Adrenal gland (tissue), 12 donors: ENCODE results near the gene SGCB. TPM values are rescaled to one million over a fixed set of nuclear protein-coding genes. Genes with fewer than 3 reads are reported as not detected.

Source experiments
- DNase-seq, 7 donors: peaks; one replicate each; pipeline ENCODE4 v3.0.0-alpha.2; 2019 to 2020
- H3K27ac ChIP-seq, 5 donors: fragments of 200-600 bp; sonication (generic) in 4 of 5; 1 replicate in 3 of 5; 2 replicates in 2 of 5; pipeline versions ENCODE4 v1.5.1 to v1.8.0; 2016 to 2020; ENCODE audit warnings: mild to moderate bottlenecking in 1 of 5
- H3K27me3 ChIP-seq: fragments of 200-600 bp; 2 replicates; pipeline ENCODE4 v1.8.0; 2021
- H3K36me3 ChIP-seq, 2 donors: fragments of 200-600 bp; replicated peaks in 1 of 2; 1 replicate in 1 of 2; 2 replicates in 1 of 2; pipeline versions ENCODE4 v1.5.1 to v1.8.0; 2018 to 2022
- H3K4me1 ChIP-seq, 2 donors: fragments of 200-600 bp; replicated peaks in 1 of 2; 1 replicate in 1 of 2; 2 replicates in 1 of 2; pipeline versions ENCODE4 v1.5.1 to v1.8.0; 2018 to 2021
- H3K4me3 ChIP-seq, 4 donors: fragments of 200-600 bp; sonication (generic) in 3 of 4; one replicate each; pipeline ENCODE4 v1.5.1; 2016 to 2018
- H3K9me3 ChIP-seq, 3 donors: fragments of 200-600 bp; sonication (generic) in 1 of 3; replicated peaks in 1 of 3; 1 replicate in 2 of 3; 2 replicates in 1 of 3; pipeline versions ENCODE4 v1.5.1 to v1.8.0; 2016 to 2021
- CTCF ChIP-seq, 6 experiments: fragments of 450-650 bp in 4 of 6; fragments of 200-600 bp in 2 of 6; sonication (generic) in 1 of 6; IDR thresholded peaks; 1 replicate in 5 of 6; 2 replicates in 1 of 6; pipeline versions ENCODE4 v1.5.1 to v1.8.0; 2016 to 2021; ENCODE audit warnings: antibody characterized with exemption in 6 of 6, mild to moderate bottlenecking in 2 of 6, moderate library complexity in 1 of 6
- POLR2A ChIP-seq, 2 donors: fragments of 450-650 bp; IDR thresholded peaks; one replicate each; pipeline ENCODE4 v1.6.1; 2017; ENCODE audit warnings: antibody characterized with exemption in 2 of 2, mild to moderate bottlenecking in 2 of 2, moderate library complexity in 1 of 2
- WGBS, 4 donors: extraction: QIAGEN DNeasy Blood & Tissue Kit in 2 of 4; methylation state at CpG; one replicate each; pipeline versions ENCODE4 v1.1.5 to v1.1.7; 2013 to 2017; 5-methylcytosine and 5-hydroxymethylcytosine counted together
- intact Hi-C, 2 donors: fragments of 100-400 bp; cut with DNase I; formaldehyde crosslinking; loops; one replicate each; pipeline versions ENCODE4 v1.14.1 to v1.15.0; 2022 to 2023
- polyA plus RNA-seq, 3 donors: library from polyadenylated mRNA; stranded (reverse); fragments of 200-250 nt in 2 of 3; fragments of 350-450 nt in 1 of 3; fragmentation: Illumina TruSeq in 1 of 3; extraction: RNeasy Lipid Tissue Mini Kit (QIAGEN cat#74804) in 1 of 3; gene quantifications; one replicate each; pipeline ENCODE4 v1.2.3, GENCODE V29; 2013 to 2014
- total RNA-seq, 9 donors: library from RNA; depleted of rRNA in 4 of 9; stranded (reverse); fragments of >200 nt in 4 of 9; fragments of 120-200 nt in 1 of 9; fragmentation: NEBNext Ultra II Directional in 1 of 9; extraction: Animal tissue kit (Norgen Biotek cat#: 25700) in 1 of 9; gene quantifications; one replicate each; pipeline versions ENCODE4 v1.1.0 to v1.2.4, GENCODE V29; 2013 to 2023
- donor health status: healthy with polysubstance abuse.
- donor health status: Bipolar disorder and iron deficiency.
- donor health status: DM: yes; HTN: yes; CAD: no.
- donor health status: DM: no; HTN: no; CAD: no.
- donor health status: DM: no; HTN: no; CAD: no.
- donor health status: DM: yes; HTN: yes; CAD: no.

Gene SGCB
- total and polyA plus RNA-seq, 12 donors = 7.7 to 55.3 (median 27.1) TPM

DNA sequence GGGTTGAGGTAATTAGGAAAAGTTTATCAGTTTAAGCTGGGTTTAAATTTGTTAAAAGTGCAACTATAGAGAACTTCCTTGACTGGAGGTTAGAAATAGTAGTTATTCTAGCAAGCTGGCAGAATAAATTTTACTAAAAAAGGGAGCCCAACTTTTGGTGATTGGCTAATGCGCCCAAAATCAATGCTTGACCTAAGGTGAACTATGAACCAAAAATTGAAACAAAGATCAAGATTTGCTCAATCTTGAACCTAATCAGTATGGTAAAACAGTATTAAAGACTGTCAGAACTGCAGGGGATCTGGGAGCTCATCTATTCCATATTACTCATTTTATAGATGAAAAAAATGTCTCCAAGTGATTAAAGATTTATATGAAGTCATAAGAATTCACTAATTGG is 6.9 kb upstream of the SGCB start:
- no peak for DNase-seq
- intact Hi-C loops = no loop called here
- 90 to 97% (median 93%) methylated on average over 1 of the region's 1 CpG for WGBS, 4 donors
- Histone ChIP-seq H3K27ac (no peak overlapping the region), H3K9me3 (no peaks in the 10 kb centered on the region), H3K36me3 (no peaks in the 10 kb centered on the region), H3K27me3 (no peaks in the 10 kb centered on the region), H3K4me1 (no peaks in the 10 kb centered on the region), H3K4me3 (no peak overlapping the region)
- no peak for TF ChIP-seq CTCF (IDR thresholded peaks at IDR 0.05)
- no peak for TF ChIP-seq POLR2A (IDR thresholded peaks at IDR 0.05)

GRCh38 chr4:52037689-52038102 is 403 bp downstream of the SGCB start:
- TF ChIP-seq POLR2A (IDR thresholded peaks at IDR 0.05) (no peak), CTCF (IDR thresholded peaks at IDR 0.05) (no peak)
- Histone ChIP-seq H3K4me3 (peak overlapping the region in 3 of 4 donors; percentile 60 to 90 (median 74)), H3K27ac (peak overlapping the region in 3 of 5 donors; percentile 58 to 82 (median 74)), H3K4me1 (peaks cover 0 to 28% of the 10 kb centered on the region in 2 donors), H3K9me3 (no peaks in the 10 kb centered on the region), H3K36me3 (no peaks in the 10 kb centered on the region), H3K27me3 (no peaks in the 10 kb centered on the region)
- 0 to 2% (median 1%) methylated on average over 5 to 25 of the region's 25 CpGs for WGBS, 4 donors
- intact Hi-C loops = no loop called here
- peak; percentile 21 to 57 (median 33) for DNase-seq

- TF ChIP-seq CTCF (IDR thresholded peaks at IDR 0.05) (no peak), POLR2A (IDR thresholded peaks at IDR 0.05) (no peak)
- Histone ChIP-seq H3K4me3 (peak overlapping the region in 2 of 4 donors; percentile 74 to 90), H3K27ac (no peak overlapping the region), H3K9me3 (no peaks in the 10 kb centered on the region), H3K36me3 (no peaks in the 10 kb centered on the region), H3K4me1 (peaks cover 0 to 28% of the 10 kb centered on the region in 2 donors), H3K27me3 (no peaks in the 10 kb centered on the region)
- no peak for DNase-seq
- intact Hi-C loops = no loop called here
- WGBS, 4 donors = 31 to 39% (median 38%) methylated on average over 7 of the region's 7 CpGs
These were observed 1.1 kb downstream of the SGCB start for GRCh38 chr4:52036886-52037530.

- intact Hi-C loops = no loop called here
- Histone ChIP-seq H3K27ac (no peak overlapping the region), H3K4me1 (peaks cover 0 to 28% of the 10 kb centered on the region in 2 donors), H3K9me3 (no peaks in the 10 kb centered on the region), H3K36me3 (peaks cover 0 to 3% of the 10 kb centered on the region in 2 donors), H3K4me3 (no peak overlapping the region), H3K27me3 (no peaks in the 10 kb centered on the region)
- TF ChIP-seq CTCF (IDR thresholded peaks at IDR 0.05) (no peak), POLR2A (IDR thresholded peaks at IDR 0.05) (no peak)
- DNase-seq = no peak
- WGBS, 4 donors = 95 to 100% (median 99%) methylated on average over 2 of the region's 2 CpGs
These were observed 2.9 kb downstream of the SGCB start for GRCh38 chr4:52035190-52035589.
